GM18868 (cell line): ENCODE data around the gene NFKBIL1.
A peak's percentile ranks its signal among the peaks of the same experiment; 100 is the strongest.
"Not testable (repeated sequence)": the region's sequence is repeated elsewhere in the genome, so short reads cannot be mapped to it uniquely, and the experiment has no call there.

Experiments used
- ATAC-seq: cut with Tn5 transposase; IDR thresholded peaks from one replicate; pipeline ENCODE4 v1.9.1; 2021; ENCODE audit warnings: mild to moderate bottlenecking, moderate library complexity; ENCODE audit not compliant: unreplicated experiment

Gene NFKBIL1

DNA sequence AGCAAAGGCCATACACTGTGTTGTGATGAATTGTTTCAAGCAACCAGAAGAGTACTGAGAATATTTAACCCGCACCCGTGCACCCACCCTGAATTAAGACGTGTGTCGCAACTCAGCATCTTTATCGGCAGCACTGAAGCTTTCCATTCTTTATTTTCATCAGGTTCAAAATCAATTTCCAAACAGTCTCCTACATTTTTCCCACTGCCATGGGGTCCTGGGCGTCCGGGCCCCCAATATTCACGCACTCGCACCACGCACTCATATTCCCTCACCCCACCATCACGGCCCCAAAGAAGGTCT is 33.0 kb downstream of the NFKBIL1 start:
- ATAC-seq: no peak

DNA sequence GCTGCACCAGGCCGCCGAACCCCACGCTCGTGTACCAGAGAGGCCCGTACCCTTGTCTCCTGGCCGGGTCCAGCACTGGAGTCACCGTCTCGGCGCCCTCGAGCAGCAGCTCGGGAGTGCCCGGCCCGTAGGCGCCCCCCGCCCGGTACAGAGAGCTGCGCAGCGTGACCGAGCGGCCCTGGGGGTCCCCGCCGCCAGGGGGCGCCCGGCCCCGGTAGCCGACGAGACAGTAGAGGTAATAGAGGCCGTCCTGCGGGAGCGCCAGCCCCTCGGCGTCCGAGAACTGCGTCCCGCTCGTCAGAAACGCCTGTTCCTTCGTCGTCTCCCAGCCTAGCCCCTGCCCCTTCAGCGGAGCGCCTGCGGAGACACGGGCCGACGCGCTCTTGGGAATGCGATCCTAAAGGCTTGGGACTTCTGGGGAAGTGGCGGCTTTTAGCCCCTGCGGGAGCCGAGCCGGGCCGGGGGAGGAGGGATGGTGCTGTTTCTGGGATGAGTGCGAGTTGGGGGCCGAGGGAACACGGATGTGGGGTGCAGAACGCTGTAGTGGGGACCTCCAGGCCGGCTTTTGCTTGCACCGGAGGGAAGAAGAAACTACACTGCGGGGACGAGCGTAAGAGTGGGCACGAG is 33.5 kb downstream of the NFKBIL1 start:
- ATAC-seq: peak; percentile 53

DNA sequence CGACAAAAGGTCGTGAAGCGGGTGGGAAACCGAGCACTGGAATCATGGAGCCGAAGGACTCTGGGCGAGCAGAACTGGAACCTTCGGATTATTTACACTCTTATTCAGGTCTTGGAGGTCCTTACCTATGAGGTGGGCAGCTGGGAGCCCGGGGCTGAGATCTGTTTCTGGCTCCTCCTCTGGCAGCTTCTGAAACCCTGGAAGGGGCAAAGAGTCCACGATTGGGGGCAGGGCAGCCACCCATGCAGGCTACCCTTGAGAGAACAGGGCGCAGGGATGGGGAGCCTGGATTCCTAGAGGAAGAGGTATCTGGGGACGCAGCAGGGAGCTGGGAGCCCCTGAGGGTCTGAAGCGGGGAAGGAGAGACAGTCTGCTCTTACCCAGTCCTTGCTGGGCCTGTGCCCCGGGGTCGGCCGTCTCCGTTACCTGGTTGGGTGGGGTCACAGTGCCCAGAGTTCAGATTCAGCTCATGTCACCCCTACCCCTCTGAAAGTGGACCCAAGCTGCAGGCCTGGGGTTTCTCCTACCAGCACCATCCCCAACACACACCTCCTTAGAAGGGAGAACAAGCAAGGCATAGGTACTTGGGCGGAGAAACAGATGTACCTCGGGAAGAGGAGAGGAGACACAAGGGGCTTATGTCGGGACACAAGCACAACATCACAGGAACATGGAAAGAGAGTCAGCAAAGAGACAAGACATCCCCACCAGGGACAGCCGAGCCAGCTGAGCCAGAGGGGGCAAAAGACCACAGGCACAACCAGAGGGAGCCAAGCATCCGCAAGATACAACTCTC is 34.2 kb downstream of the NFKBIL1 start:
- no peak for ATAC-seq

- ATAC-seq: no peak
Measured at GRCh38 chr6:31582230-31582643, 34.8 kb downstream of the NFKBIL1 start, which contains the start of gene LTB. Gene LTB (minus strand): TSS chr6:31582424. CDS start chr6:31582417, 7 bp downstream.

DNA sequence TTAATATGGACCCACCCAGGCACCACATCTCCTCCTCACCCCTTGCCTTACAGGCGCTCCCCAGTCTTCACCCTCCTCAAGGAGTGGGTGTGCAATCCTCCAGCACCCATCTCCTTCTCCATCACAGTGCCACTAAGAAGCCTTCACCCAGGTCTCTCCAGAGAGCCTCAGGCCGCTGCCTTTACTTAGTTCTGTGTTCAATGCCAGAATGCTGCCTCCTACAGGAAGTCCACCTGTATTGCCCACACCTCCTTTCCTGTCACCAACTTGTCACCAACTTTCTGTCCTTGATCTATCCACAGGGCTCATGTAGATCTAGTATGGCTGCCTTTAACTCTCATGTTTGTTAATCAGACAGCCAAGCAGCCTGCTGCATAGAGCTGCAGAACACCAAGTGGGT is 38.1 kb downstream of the NFKBIL1 start:
- no peak for ATAC-seq

GRCh38 chr6:31586008-31586407 is 38.6 kb downstream of the NFKBIL1 start, which contains the start of gene LST1:
Gene LST1 (plus strand): TSS chr6:31586277. CDS start chr6:31587300, 1,023 bp downstream.
- ATAC-seq: no peak

- no peak for ATAC-seq
Measured at GRCh38 chr6:31586599-31587281, 39.3 kb downstream of the NFKBIL1 start.

- ATAC-seq: no peak
Measured at GRCh38 chr6:31587791-31588777, 40.7 kb downstream of the NFKBIL1 start.

DNA sequence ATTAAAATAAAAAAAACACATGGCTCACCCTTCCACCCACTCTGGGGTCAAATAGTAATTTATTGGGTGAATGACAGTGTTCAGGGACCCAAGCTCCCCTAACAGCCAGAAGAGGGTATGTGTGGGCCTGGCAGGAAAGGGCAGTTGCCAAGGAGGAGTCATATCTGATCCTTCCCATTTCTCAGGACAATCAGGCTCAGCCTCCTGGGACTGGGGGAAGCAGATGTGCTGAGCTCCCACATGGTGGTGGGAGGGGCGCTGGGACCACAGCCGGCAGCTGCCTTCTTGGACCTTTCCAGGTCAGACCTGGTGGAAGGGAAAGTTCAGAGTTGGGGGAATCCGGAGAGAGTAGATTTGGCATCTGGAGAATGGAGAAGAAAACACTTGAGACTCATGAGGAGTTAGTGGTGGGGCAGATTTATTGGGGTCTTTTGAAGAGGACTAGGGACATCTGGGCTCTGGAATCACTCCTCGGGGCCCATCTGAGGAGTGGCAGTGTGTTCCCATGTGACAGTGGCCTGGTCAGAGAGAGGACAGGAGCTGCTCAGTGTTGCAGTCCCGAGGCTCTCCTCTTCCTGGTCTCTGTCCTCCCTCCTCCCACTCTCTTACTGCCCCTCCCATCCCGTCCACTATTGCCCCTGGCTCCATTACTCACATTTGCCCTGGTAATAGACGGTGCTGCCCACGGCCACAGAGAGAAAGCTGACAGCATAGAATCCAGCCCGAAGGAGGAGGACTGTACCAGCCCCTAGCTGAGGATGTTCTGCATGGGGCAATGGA is 41.7 kb downstream of the NFKBIL1 start:
- no peak for ATAC-seq

DNA sequence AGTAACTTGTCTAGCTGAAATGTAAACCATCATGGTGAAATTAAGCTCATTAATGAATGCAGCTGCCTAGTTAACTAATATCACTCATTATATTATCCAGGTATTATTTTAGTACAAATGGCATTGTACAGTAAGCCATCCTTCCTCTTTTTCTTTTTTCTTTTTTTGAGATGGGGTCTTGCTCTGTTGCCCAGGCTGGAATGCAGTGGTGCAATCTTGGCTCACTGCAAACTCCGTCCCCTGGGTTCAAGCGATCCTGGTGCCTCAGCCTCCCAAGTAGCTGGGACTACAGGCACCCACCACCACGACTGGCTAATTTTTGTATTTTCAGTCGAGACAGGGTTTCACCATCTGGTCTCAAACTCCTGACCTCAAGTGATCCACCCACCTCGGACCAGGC is 43.3 kb downstream of the NFKBIL1 start:
- not testable (repeated sequence) for ATAC-seq

- ATAC-seq: no peak
Measured at GRCh38 chr6:31592396-31592771, 45.0 kb downstream of the NFKBIL1 start.

DNA sequence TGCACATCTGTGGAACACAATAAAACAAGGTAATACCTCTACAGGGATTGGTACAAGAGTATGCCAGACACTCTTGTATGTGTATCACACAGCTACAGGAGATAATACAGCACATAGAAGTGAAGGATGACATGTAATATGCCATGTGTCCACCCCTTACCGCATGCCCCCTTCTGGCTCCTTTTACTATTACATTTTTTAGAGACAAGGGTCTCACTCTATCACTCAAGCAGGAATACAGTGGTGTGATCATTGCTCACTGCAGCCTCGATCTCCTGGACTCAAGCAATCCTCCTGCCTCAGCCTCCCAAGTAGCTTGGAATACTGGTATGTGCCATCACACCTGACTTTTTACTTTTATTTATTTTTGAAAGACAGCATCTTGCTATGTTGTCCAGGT is 49.6 kb downstream of the NFKBIL1 start:
- ATAC-seq: no peak

DNA sequence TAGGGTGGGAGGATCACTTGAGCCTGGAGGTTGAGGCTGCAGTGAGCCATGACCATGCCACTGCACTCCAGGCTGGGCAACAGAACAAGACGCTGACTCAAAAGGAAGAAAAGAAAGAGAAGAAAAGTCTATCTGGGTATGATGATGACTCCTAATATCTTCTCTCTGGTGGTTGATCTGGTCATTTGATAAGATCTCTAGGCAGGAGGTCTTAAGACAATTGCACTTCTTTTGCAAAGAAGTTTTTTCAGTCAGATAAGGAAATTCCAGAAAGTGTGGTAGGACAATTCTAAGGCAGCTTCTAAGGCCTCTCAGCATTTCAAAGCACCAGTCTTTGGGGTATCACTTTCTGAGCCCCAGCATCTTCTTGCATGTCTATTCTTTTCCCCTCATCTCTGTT is 59.9 kb downstream of the NFKBIL1 start:
- ATAC-seq: no peak
